H9 (cell line): ENCODE data around the gene CCDC149. TPM values are rescaled to one million over a fixed set of nuclear protein-coding genes. Genes with fewer than 3 reads are reported as not detected.

Experiments used
- DNase-seq: peaks from one replicate; pipeline ENCODE4 v3.0.0-alpha.2; 2017
- H2AFZ ChIP-seq: one replicate; pipeline ENCODE4 v1.6.1; 2013; ENCODE audit warnings: mild to moderate bottlenecking, low read length, control low read depth, moderate library complexity
- H2AK5ac ChIP-seq: 2 replicates; pipeline ENCODE4 v1.6.1; 2013; ENCODE audit warnings: low read length, control low read depth, mixed read lengths; ENCODE audit not compliant: insufficient read length
- H2BK120ac ChIP-seq: one replicate; pipeline ENCODE4 v1.6.1; 2013; ENCODE audit warnings: low read depth, mild to moderate bottlenecking, low read length, control low read depth, inconsistent platforms; ENCODE audit not compliant: poor library complexity, severe bottlenecking
- H2BK12ac ChIP-seq: 2 replicates; pipeline ENCODE4 v1.6.1; 2013; ENCODE audit warnings: low read length, control low read depth, mixed read lengths, low read depth; ENCODE audit not compliant: insufficient read length
- H2BK15ac ChIP-seq: 2 replicates; pipeline ENCODE4 v1.6.1; 2013; ENCODE audit warnings: low read depth, low read length, control low read depth
- H2BK20ac ChIP-seq: one replicate; pipeline ENCODE4 v1.6.1; 2013; ENCODE audit warnings: low read depth, mild to moderate bottlenecking, low read length, control low read depth, inconsistent platforms; ENCODE audit not compliant: poor library complexity, severe bottlenecking
- H2BK5ac ChIP-seq: 2 replicates; pipeline ENCODE4 v1.6.1; 2013; ENCODE audit warnings: low read length, control low read depth, mixed read lengths; ENCODE audit not compliant: insufficient read length
- H3K14ac ChIP-seq: 2 replicates; pipeline ENCODE4 v1.6.1; 2013; ENCODE audit warnings: low read length, control low read depth; ENCODE audit not compliant: insufficient read depth
- H3K18ac ChIP-seq: 2 replicates; pipeline ENCODE4 v1.6.1; 2013; ENCODE audit warnings: low read depth, mild to moderate bottlenecking, mixed read lengths, low read length, control low read depth; ENCODE audit not compliant: insufficient read length
- H3K23ac ChIP-seq: 2 replicates; pipeline ENCODE4 v1.6.1; 2013; ENCODE audit warnings: low read length, control low read depth, mixed read lengths, low read depth; ENCODE audit not compliant: insufficient read length
- H3K23me2 ChIP-seq: 2 replicates; pipeline ENCODE4 v1.6.1; 2013; ENCODE audit warnings: low read depth, mild to moderate bottlenecking, mixed read lengths, low read length, control low read depth; ENCODE audit not compliant: insufficient read length, poor library complexity, severe bottlenecking
- H3K27ac ChIP-seq: 2 replicates; pipeline ENCODE4 v1.5.1; 2013; ENCODE audit warnings: low read length, control low read depth, mixed read lengths, low read depth; ENCODE audit not compliant: insufficient read length
- H3K27me3 ChIP-seq: 2 replicates; pipeline ENCODE4 v1.6.1; 2013; ENCODE audit warnings: low read length, control low read depth, inconsistent platforms; ENCODE audit not compliant: insufficient read depth
- H3K4ac ChIP-seq: 2 replicates; pipeline ENCODE4 v1.6.1; 2013; ENCODE audit warnings: low read depth, mild to moderate bottlenecking, control low read depth, inconsistent platforms, low read length, moderate library complexity
- H3K4me1 ChIP-seq: 2 replicates; pipeline ENCODE4 v1.6.1; 2013; ENCODE audit warnings: low read length, control low read depth, inconsistent platforms; ENCODE audit not compliant: insufficient read depth
- H3K4me2 ChIP-seq: 2 replicates; pipeline ENCODE4 v1.6.1; 2013; ENCODE audit warnings: low read length, control low read depth, mixed read lengths; ENCODE audit not compliant: insufficient read length, insufficient read depth
- H3K56ac ChIP-seq: 2 replicates; pipeline ENCODE4 v1.6.1; 2013; ENCODE audit warnings: low read depth, mild to moderate bottlenecking, mixed read lengths, low read length, control low read depth; ENCODE audit not compliant: insufficient read length
- H3K79me1 ChIP-seq: 2 replicates; pipeline ENCODE4 v1.6.1; 2013; ENCODE audit warnings: low read depth, mild to moderate bottlenecking, moderate library complexity, low read length, control low read depth, inconsistent platforms; ENCODE audit not compliant: insufficient read depth, poor library complexity, severe bottlenecking
- H3K79me2 ChIP-seq: 2 replicates; pipeline ENCODE4 v1.6.1; 2013; ENCODE audit warnings: low read length, control low read depth, inconsistent platforms; ENCODE audit not compliant: insufficient read depth
- H3K9ac ChIP-seq: 2 replicates; pipeline ENCODE4 v1.6.1; 2013; ENCODE audit warnings: low read length, control low read depth, mixed read lengths; ENCODE audit not compliant: insufficient read length; ENCODE audit errors: extremely low read depth
- H3K9me3 ChIP-seq: one replicate; pipeline ENCODE4 v1.6.1; 2013; ENCODE audit warnings: low read depth, low read length, inconsistent platforms; ENCODE audit not compliant: control insufficient read depth
- H3T11ph ChIP-seq: one replicate; pipeline ENCODE4 v1.6.1; 2013; ENCODE audit warnings: mild to moderate bottlenecking, low read length, control low read depth, inconsistent platforms
- H4K20me1 ChIP-seq: one replicate; pipeline ENCODE4 v1.6.1; 2013; ENCODE audit not compliant: control insufficient read depth, insufficient read length, insufficient read depth
- H4K5ac ChIP-seq: 2 replicates; pipeline ENCODE4 v1.6.1; 2013; ENCODE audit warnings: low read depth, mild to moderate bottlenecking, mixed read lengths, low read length, control low read depth; ENCODE audit not compliant: insufficient read length
- H4K8ac ChIP-seq: replicated peaks from 2 replicates; pipeline ENCODE4 v1.6.1; 2013; ENCODE audit warnings: low read length, control low read depth, mixed read lengths, low read depth; ENCODE audit not compliant: insufficient read length
- H4K91ac ChIP-seq: 2 replicates; pipeline ENCODE4 v1.6.1; 2013; ENCODE audit warnings: low read depth, mild to moderate bottlenecking, moderate library complexity, mixed read lengths, low read length, control low read depth; ENCODE audit not compliant: insufficient read length
- H3K27ac Mint-ChIP-seq, 3 experiments: 2 replicates in 2 of 3; 3 replicates in 1 of 3; pipeline ENCODE4 v1.8.0; 2020 to 2021; ENCODE audit warnings: mixed read lengths in 3 of 3, mild to moderate bottlenecking in 1 of 3, moderate library complexity in 1 of 3
- H3K27me3 Mint-ChIP-seq: 2 replicates; pipeline ENCODE4 v1.8.0; 2021; ENCODE audit warnings: low read depth, mild to moderate bottlenecking, moderate library complexity, mixed read lengths
- H3K36me3 Mint-ChIP-seq, 3 experiments: 2 replicates in 2 of 3; 3 replicates in 1 of 3; pipeline ENCODE4 v1.8.0; 2020 to 2021; ENCODE audit warnings: low read depth in 3 of 3, mixed read lengths in 3 of 3; ENCODE audit not compliant: insufficient read depth in 1 of 3
- H3K4me1 Mint-ChIP-seq, 2 experiments: 2 replicates each; pipeline ENCODE4 v1.8.0; 2020; ENCODE audit warnings: mixed read lengths in 2 of 2
- H3K4me3 Mint-ChIP-seq, 2 experiments: 2 replicates in 1 of 2; 3 replicates in 1 of 2; pipeline ENCODE4 v1.8.0; 2020 to 2021; ENCODE audit warnings: mild to moderate bottlenecking in 2 of 2, mixed read lengths in 2 of 2, moderate library complexity in 1 of 2
- H3K9me3 Mint-ChIP-seq, 2 experiments: 2 replicates in 1 of 2; 3 replicates in 1 of 2; pipeline ENCODE4 v1.8.0; 2020; ENCODE audit warnings: mild to moderate bottlenecking in 2 of 2, mixed read lengths in 2 of 2, moderate library complexity in 1 of 2
- WGBS: extraction: QIAGEN DNeasy Blood & Tissue Kit; methylation state at CpG from one replicate; pipeline ENCODE4 v1.1.7; 2013; ENCODE audit warnings: missing lambda C conversion rate, low lambda C conversion rate, mixed read lengths; ENCODE audit not compliant: insufficient read length; ENCODE audit errors: extremely low coverage; 5-methylcytosine and 5-hydroxymethylcytosine counted together
- total RNA-seq: library from RNA; stranded (reverse); gene quantifications from 2 replicates; pipeline ENCODE4 v1.2.1, GENCODE V29; 2021
- TF ChIP-seq, protein P1 (sequence below): fragments of 200-600 bp; sonication (generic); conservative IDR thresholded peaks from 3 replicates; pipeline ENCODE4 v1.8.0; 2021; ENCODE audit warnings: antibody characterized with exemption, mild to moderate bottlenecking

The CCDC149 gene
- total RNA-seq, 1 experiment from 2014 or later: 4.5 TPM

DNA sequence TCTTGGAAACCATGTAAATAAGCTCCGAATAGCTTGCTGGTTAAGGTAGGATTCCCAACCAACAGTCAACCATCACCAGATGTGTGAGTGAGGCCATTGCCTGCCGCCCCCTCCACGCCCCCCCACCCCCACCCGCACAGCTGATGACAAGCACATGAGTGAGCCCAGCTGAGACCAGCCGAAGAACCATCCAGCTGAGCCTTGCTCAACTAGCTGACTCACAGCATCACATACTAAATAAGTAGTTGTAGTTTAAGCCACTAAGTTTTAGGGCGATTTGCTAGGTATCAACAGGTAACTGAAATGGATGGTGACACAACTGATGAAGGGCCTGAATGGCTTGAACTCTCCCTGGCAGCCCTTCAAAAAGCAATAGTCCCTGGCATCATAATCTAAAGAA is 1.6 kb upstream of the CCDC149 start:
- Histone ChIP-seq H3K9me3 (no peaks in the 10 kb centered on the region), H2BK12ac (no peak overlapping the region), H3K18ac (no peak overlapping the region), H3K4me1 (peaks cover 4% of the 10 kb centered on the region; the same call in 1 of the 2 replicates), H3K4ac (no peak overlapping the region), H2BK120ac (no peak overlapping the region), H3K27ac (no peak overlapping the region), H3K23me2 (no peaks in the 10 kb centered on the region), H3K14ac (no peak overlapping the region), H2BK15ac (no peak overlapping the region), H4K91ac (no peak overlapping the region), H2AFZ (no peak overlapping the region), H4K5ac (no peak overlapping the region), H4K20me1 (no peaks in the 10 kb centered on the region), H2BK20ac (no peak overlapping the region), H2BK5ac (no peak overlapping the region), H2AK5ac (no peak overlapping the region), H3K23ac (no peak overlapping the region), H4K8ac (no peak overlapping the region), H3K56ac (no peak overlapping the region), H3K27me3 (no peaks in the 10 kb centered on the region; the same call in 1 of the 2 replicates), H3K79me2 (no peaks in the 10 kb centered on the region), H3K79me1 (no peaks in the 10 kb centered on the region), H3K4me2 (no peak overlapping the region), H3K9ac (no peak overlapping the region), H3T11ph (no peak overlapping the region)
- TF ChIP-seq, protein P1, sequence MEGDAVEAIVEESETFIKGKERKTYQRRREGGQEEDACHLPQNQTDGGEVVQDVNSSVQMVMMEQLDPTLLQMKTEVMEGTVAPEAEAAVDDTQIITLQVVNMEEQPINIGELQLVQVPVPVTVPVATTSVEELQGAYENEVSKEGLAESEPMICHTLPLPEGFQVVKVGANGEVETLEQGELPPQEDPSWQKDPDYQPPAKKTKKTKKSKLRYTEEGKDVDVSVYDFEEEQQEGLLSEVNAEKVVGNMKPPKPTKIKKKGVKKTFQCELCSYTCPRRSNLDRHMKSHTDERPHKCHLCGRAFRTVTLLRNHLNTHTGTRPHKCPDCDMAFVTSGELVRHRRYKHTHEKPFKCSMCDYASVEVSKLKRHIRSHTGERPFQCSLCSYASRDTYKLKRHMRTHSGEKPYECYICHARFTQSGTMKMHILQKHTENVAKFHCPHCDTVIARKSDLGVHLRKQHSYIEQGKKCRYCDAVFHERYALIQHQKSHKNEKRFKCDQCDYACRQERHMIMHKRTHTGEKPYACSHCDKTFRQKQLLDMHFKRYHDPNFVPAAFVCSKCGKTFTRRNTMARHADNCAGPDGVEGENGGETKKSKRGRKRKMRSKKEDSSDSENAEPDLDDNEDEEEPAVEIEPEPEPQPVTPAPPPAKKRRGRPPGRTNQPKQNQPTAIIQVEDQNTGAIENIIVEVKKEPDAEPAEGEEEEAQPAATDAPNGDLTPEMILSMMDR: no peak
- Mint-ChIP-seq H3K9me3 (peaks cover 20 to 31% of the 10 kb centered on the region in 2 experiments), H3K36me3 (peaks cover 15 to 36% (median 18%) of the 10 kb centered on the region in 3 experiments), H3K27ac (no peak overlapping the region), H3K4me3 (no peak overlapping the region), H3K27me3 (peaks cover 36% of the 10 kb centered on the region), H3K4me1 (peaks cover 34 to 36% of the 10 kb centered on the region in 2 experiments)
- WGBS: no CpG with 5 or more reads among the region's 6 CpGs
- DNase-seq: no peak
